MV-4-11 (cell line): Measurements from ENCODE around the gene SRGAP2C.
A peak's percentile ranks its signal among the peaks of the same experiment; 100 is the strongest.
"Not testable (repeated sequence)": the region's sequence is repeated elsewhere in the genome, so short reads cannot be mapped to it uniquely, and the experiment has no call there.

Experiments
- DNase-seq: peaks from one replicate; lab custom pipeline; 2025; lab: John Stamatoyannopoulos, UW

The SRGAP2C gene

DNA sequence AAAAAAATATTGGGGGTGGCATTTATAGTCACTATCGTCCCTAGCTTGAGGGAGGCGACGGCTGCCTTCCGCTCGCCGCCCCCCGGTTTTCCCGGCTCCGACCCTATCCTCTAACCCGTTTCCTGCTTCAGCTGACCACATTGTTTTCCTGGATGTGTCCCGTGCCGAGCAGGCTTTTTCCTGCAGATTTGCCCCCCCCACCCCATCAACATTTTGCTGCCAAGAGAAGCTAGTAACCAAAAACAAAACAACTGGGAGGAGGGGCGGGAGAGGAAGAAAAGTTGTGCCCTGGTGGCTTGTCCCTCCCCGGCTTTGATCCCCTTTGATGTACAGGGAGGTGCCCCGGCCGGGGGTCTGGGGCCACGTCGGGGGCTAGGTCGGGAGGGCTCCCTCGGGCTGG, 1.4 kb downstream of the SRGAP2C start:
- not testable (repeated sequence) for DNase-seq

GRCh38 chr1:121187914-121188313, 3.1 kb downstream of the SRGAP2C start:
- DNase-seq = not testable (repeated sequence)

GRCh38 chr1:121192512-121192911, 7.7 kb downstream of the SRGAP2C start:
- not testable (repeated sequence) for DNase-seq

GRCh38 chr1:121197095-121197882, 12.5 kb downstream of the SRGAP2C start:
- DNase-seq = not testable (repeated sequence)

GRCh38 chr1:121199763-121200162, 15.0 kb downstream of the SRGAP2C start:
- not testable (repeated sequence) for DNase-seq

- DNase-seq = not testable (repeated sequence)
Observed at GRCh38 chr1:121200232-121200631, 15.5 kb downstream of the SRGAP2C start.

GRCh38 chr1:121200985-121201981, 16.5 kb downstream of the SRGAP2C start:
- DNase-seq = not testable (repeated sequence)

GRCh38 chr1:121202986-121203385, 18.2 kb downstream of the SRGAP2C start:
- not testable (repeated sequence) for DNase-seq

- DNase-seq = not testable (repeated sequence)
Observed at GRCh38 chr1:121205786-121206711, 21.3 kb downstream of the SRGAP2C start.

DNA sequence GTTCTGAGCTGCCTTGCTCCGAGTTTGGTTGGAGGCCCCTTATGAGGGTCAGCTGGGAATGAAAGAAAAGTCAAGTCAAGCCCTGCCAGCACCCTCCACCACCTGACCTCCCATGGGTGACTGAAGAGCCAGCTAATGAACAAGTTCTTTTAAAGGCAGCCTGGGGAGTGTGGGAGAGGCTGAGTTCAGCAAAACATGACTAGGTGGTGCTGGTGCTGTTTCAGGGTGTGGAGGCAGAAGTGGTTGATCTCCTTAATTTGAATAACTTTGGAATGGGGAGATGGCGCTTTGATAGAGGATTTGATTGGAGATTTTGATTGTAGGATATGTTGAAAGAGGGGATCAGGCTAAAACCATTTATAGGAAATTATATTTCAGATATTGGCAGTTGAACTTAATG, 22.6 kb downstream of the SRGAP2C start:
- not testable (repeated sequence) for DNase-seq

GRCh38 chr1:121208375-121208774, 23.6 kb downstream of the SRGAP2C start:
- DNase-seq = not testable (repeated sequence)

DNA sequence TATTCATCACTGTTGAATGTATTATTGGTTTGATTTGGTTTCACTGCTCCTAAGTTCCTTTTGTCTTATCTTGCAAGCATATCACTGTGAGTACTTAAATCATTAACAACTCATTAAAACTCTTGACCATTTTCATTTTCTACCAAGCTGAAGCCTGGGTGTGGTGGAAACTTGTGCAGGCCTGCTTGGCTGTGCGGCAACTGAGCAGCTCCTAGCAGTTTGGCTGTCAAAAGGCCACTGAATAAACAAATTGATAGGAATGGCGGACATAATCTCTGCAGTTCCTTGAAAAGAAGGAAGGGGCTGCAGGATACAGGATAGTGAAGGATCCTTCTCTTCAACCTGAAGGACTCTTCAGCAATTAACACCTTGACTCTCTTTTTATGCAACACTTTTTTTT, 26.0 kb downstream of the SRGAP2C start:
- not testable (repeated sequence) for DNase-seq

- DNase-seq = not testable (repeated sequence)
Observed at GRCh38 chr1:121213491-121213890, 28.7 kb downstream of the SRGAP2C start.

GRCh38 chr1:121214544-121215156, 29.9 kb downstream of the SRGAP2C start:
- not testable (repeated sequence) for DNase-seq

GRCh38 chr1:121215699-121216417, 31.1 kb downstream of the SRGAP2C start:
- not testable (repeated sequence) for DNase-seq

- DNase-seq = not testable (repeated sequence)
Observed at GRCh38 chr1:121216676-121217075, 31.9 kb downstream of the SRGAP2C start.

GRCh38 chr1:121221770-121222169, 37.0 kb downstream of the SRGAP2C start:
- DNase-seq = peak; percentile 60

DNA sequence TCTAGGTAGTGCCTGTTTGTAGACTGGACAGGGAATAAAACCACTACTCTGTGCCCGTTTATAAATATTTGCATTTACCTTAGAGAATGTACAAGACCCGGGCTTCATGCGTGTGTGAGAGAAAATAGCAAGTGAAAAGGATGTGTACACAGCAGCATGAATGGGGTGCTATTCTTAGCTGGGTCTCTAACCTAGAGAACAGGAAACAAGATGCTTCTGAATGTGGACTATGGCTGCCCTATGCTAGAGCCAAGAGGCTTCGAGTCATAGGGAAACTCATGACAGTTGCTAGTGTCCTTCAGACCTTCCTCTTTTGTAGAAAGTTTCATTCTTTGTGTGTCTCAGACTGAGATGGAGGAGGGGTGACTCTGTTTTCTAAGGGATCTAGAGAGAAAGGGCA, 39.9 kb downstream of the SRGAP2C start:
- not testable (repeated sequence) for DNase-seq

DNA sequence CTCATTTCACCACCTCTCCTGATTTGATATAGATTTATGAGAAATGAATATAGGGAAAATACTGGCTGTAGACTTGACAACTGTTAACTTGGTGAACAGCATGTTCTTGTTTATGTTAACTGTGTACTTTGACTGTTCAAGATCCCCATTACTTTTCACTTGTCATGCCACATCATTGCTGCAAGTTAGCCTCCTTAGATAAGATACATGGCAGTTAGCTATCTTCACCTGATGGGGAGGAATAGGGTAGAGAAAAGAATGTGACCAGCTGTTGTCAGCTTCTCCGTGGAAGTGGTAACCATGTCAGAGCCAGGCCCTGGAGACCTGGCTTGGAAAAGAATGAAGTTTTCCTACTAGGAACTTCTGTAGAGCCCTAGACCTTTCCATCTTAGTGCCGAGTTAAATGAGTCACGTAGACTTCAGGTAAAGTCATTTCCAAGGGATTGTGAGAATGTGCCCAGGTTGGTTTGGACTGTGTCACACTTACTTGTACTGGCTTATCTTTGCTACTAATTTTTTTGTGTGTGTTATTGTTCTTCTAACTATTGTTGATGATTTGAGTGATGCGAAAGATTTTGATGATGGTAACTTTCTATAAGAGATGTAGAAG, 41.6 kb downstream of the SRGAP2C start:
- not testable (repeated sequence) for DNase-seq

DNA sequence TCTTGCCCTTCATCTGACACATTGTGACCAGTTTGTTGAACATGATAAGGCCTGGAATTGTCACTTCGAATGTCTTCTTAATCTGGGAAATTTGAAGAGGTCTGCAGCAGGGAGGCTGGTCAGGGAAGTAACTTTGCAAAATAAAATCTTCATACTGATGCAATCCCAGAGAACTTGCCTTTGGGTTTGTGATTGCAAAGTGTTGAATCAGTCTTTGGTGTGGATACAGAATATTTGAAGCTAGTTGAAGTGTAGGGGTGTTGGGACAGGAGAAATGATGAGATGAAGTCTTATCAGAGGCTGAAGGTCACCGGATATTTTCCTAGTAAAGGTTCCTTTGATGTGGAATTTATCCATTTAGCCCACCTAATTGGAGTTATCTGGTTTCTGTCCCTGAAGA, 42.1 kb downstream of the SRGAP2C start:
- DNase-seq = not testable (repeated sequence)
